Peyer's patch (tissue), 4 donors: ENCODE measurements around the gene RABL2B.

ENCODE experiments used
- POLR2A ChIP-seq, 2 donors: fragments of 450-650 bp; IDR thresholded peaks; one replicate each; pipeline ENCODE4 v1.5.1; 2017; ENCODE audit warnings: antibody characterized with exemption in 2 of 2, mild to moderate bottlenecking in 2 of 2, moderate library complexity in 2 of 2
- TF ChIP-seq, protein P1 (sequence below), 6 experiments: fragments of 450-650 bp in 4 of 6; fragments of 200-600 bp in 2 of 6; sonication (generic) in 1 of 6; IDR thresholded peaks; one replicate each; pipeline ENCODE4 v1.5.1; 2017 to 2019; ENCODE audit warnings: antibody characterized with exemption in 6 of 6, mild to moderate bottlenecking in 3 of 6, moderate library complexity in 1 of 6

DNA sequence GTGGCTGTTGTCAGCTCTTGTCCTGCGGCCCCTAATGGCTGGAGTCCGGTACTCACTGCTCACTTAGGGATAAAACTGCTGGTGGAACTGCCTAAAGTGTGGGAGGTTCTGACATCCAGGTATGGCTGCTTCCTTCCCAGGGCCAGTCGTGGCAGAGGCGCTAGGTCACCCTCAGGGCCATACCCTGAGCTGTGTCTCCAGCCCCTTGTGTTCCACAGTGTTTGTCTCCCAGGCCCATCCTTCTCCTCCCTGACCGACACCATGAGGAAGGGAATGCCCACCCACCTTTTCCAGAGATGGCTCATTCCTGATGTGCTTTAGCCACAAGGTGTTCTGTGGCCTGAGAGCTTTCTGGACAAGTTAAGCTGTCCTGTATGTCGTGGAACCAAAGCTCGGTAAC, 57.8 kb downstream of the RABL2B start:
- TF ChIP-seq, protein P1, sequence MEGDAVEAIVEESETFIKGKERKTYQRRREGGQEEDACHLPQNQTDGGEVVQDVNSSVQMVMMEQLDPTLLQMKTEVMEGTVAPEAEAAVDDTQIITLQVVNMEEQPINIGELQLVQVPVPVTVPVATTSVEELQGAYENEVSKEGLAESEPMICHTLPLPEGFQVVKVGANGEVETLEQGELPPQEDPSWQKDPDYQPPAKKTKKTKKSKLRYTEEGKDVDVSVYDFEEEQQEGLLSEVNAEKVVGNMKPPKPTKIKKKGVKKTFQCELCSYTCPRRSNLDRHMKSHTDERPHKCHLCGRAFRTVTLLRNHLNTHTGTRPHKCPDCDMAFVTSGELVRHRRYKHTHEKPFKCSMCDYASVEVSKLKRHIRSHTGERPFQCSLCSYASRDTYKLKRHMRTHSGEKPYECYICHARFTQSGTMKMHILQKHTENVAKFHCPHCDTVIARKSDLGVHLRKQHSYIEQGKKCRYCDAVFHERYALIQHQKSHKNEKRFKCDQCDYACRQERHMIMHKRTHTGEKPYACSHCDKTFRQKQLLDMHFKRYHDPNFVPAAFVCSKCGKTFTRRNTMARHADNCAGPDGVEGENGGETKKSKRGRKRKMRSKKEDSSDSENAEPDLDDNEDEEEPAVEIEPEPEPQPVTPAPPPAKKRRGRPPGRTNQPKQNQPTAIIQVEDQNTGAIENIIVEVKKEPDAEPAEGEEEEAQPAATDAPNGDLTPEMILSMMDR (IDR thresholded peaks at IDR 0.05) = no peak
- no peak for TF ChIP-seq POLR2A (IDR thresholded peaks at IDR 0.05)
